Stromal cell of bone marrow (primary cell): Measurements from ENCODE around the gene FOXG1.

Experiments
- DNase-seq: peaks from one replicate; pipeline ENCODE4 v3.0.0-alpha.2; 2012; ENCODE audit warnings: low read depth

FOXG1 gene

GRCh38 chr14:28761438-28762291, 4.9 kb upstream of the FOXG1 start:
- DNase-seq = no peak

GRCh38 chr14:28762303-28762954, 4.2 kb upstream of the FOXG1 start:
- no peak for DNase-seq

GRCh38 chr14:28762955-28763326, 3.6 kb upstream of the FOXG1 start:
- DNase-seq = no peak

- DNase-seq = no peak
These were observed 2.8 kb upstream of the FOXG1 start for GRCh38 chr14:28763751-28764256.

GRCh38 chr14:28764257-28765160, 2.1 kb upstream of the FOXG1 start:
- no peak for DNase-seq

- DNase-seq = no peak
These were observed 1.3 kb upstream of the FOXG1 start for GRCh38 chr14:28765169-28765830.

GRCh38 chr14:28765831-28766468, 637 bp upstream of the FOXG1 start:
- no peak for DNase-seq

GRCh38 chr14:28767030-28767852, 654 bp downstream of the FOXG1 start:
- DNase-seq = no peak

GRCh38 chr14:28767853-28768741, 1.5 kb downstream of the FOXG1 start:
- DNase-seq = no peak

GRCh38 chr14:28769276-28769880, 2.8 kb downstream of the FOXG1 start:
- no peak for DNase-seq

- no peak for DNase-seq
These were observed 3.5 kb downstream of the FOXG1 start for GRCh38 chr14:28770061-28770460.

- no peak for DNase-seq
These were observed 4.0 kb downstream of the FOXG1 start for GRCh38 chr14:28770630-28771029.

GRCh38 chr14:28771168-28771567, 4.6 kb downstream of the FOXG1 start:
- DNase-seq = no peak

GRCh38 chr14:28772613-28773012, 6.0 kb downstream of the FOXG1 start:
- DNase-seq = no peak

- DNase-seq = no peak
These were observed 6.6 kb downstream of the FOXG1 start for GRCh38 chr14:28773176-28773575.

- DNase-seq = no peak
These were observed 7.5 kb downstream of the FOXG1 start for GRCh38 chr14:28773861-28774691.

- DNase-seq = no peak
These were observed 8.5 kb downstream of the FOXG1 start for GRCh38 chr14:28774764-28775735.
